G401.6 (cell line): ENCODE measurements around the gene ARHGAP26.
"Not testable (repeated sequence)": the region's sequence is repeated elsewhere in the genome, so short reads cannot be mapped to it uniquely, and the experiment has no call there.

Experiments used
- FAIRE-seq: peaks from 2 replicates; lab custom pipeline; 2012; peaks lifted over from hg19 to GRCh38; lab: Jason Lieb, UNC

The ARHGAP26 gene

DNA sequence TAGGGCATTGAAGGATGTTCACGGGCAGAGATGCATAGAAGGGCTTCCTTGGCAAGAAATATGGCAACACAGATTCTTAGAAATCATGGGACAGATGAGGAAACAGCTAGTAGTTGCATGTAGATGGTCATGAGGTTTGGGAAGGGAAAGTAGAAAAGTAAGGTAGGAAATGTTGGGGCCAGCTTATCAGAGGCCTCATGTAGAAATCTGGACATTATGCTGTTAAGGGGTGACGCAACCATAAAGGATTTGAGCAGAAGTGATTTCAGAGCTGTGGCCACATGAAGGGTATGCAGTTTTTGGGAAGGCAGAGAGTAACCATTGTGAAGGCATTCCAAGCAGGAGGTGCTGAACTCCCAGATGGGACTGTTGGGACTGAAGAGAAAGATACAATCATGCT lies 224.0 kb downstream of the ARHGAP26 start:
- FAIRE-seq = no peak

DNA sequence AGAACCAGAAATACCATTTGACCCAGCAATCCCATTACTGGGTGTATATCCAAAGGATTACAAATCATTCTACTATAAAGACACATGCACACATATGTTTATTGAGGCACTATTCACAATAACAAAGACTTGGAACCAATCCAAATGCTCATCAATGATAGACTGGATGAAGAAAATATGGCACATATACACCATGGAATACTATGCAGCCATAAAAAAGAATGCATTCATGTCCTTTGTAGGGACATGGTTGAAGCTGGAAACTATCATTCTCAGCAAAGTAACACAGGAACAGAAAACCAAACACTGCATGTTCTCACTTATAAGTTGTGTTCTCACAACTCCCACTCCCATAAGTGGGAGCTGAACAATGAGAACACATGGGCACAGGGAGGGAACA lies 225.4 kb downstream of the ARHGAP26 start:
- FAIRE-seq = not testable (repeated sequence)

DNA sequence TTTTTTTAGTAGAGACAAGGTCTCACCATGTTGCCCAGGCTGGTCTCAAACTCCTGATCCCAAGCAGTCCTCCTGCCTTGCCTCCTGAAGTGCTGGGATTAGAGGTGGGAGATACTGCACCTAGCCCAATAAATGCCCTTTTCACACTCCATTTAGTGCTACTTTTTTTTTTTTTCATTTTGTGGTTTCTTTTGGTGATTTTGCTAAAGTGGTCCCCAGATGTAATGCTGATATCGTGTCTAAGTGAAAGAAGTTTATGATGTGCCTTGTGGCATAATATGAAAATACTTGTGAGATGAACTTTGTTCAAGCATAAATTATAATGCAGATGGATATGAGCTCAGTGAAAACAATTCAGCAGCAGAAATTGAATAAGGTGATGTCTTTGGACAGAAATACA lies 227.4 kb downstream of the ARHGAP26 start:
- no peak for FAIRE-seq

DNA sequence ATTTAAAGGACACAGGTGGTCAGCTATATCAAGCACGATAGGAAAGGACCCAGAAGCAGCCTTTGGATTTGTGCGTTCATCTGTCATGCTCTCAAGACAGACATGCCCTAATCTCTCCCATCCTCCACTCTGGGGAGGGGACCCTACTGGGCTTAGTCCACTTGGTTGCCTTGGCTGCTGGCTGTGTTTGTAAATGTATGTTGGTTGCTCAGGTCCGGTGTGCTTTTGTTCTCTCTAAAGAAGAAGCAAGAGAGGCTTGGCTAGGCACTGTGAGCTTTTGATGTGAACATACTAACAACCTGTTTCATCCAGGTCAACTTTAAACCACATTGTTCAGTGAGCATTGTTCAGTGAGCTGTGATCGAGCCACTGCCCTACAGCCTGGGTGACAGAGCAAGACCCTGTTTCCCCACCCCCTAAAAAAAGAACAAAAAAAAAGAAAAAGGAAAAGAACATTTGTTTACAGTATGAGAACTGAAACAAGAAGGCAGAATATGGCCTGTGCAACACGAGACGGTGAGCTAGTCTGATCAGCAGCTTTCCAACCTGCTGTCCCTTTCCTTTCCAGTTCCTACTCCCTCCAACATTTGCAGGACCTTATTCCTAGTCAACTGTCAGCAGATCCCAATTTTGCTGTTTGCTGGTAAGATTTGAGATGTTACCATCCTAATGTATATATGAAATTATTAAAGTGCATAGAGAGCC lies 228.3 kb downstream of the ARHGAP26 start:
- no peak for FAIRE-seq

DNA sequence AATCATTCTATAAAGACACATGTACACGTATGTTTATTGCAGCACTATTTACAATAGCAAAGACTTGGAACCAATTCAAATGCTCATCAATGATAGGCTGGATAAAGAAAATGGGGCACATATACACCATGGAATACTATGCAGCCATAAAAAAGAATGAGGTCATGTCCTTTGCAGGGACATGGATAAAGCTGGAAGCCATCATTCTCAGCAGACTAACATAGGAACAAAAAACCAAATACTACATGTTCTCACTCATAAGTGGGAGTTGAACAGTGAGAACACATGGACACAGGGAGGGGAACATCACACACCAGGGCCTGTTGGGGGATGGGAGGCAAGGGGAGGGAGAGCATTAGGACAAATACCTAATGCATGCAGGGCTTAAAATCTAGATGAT lies 230.4 kb downstream of the ARHGAP26 start:
- not testable (repeated sequence) for FAIRE-seq

DNA sequence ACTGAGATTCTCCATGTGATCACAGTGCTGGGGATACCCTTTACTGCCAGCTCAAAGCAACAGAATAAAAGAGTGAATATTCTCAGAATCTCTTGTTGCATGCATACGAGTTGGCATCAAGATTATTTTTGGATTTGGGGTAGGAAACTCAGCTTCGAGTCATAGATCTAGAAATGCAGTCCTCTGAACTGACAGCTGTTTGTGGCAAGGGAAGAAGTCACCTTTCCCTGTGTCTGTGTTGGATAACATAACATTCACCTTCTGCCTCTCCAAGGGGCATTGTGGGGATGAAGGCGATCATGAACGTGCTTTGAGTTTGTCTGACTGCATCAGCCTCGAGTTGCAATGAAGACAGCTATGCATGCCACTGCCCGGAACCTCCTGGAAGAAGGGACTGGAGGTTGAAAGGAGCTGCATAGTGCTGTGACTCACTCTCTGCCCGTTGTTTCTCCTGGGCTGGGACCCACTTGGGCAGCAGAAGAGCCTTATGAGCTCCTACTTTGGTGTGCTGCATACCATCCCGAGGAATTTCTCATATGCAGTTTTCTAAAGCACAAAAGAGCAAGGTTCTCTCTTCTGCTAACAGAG lies 231.7 kb downstream of the ARHGAP26 start:
- FAIRE-seq = no peak

DNA sequence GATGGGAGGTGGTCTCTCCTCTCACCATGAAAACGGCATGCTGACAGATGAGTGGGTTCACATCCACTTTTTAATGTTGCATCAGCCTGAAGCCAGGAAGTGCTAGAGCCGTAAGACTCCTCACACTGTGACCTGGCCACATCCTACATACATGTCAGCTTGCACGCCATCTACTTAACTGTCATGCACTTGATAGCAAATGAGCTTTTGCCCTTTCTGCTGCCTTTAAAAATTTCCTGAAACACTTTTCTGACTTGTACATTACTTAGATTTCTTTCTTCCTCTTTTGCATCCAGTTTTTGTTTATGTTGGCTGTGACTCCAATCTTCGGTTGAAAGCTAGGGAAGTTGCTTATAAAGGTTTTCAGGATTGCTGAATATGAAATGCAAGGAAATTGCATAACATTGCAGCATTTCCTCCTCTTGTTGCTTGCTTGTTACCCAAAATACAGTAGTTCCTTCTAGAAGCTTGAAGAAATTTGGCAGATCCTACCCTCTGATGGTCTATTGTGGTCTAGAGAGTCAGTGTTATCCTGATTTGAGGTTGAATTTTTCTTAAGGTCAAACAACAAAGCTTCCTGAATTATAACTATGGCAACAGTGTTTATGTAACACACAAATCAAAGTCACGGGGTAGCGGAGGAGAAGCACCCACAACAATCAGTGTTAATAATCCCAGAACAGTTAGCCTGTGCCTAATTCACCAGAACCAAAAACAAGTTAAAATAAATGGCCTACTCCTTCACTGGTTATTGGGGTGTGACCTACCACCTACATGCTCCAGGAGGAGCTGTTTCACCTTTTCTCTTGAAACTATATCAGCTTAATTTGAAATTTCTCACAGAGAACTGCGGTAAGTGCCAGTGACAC lies 232.5 kb downstream of the ARHGAP26 start:
- no peak for FAIRE-seq

DNA sequence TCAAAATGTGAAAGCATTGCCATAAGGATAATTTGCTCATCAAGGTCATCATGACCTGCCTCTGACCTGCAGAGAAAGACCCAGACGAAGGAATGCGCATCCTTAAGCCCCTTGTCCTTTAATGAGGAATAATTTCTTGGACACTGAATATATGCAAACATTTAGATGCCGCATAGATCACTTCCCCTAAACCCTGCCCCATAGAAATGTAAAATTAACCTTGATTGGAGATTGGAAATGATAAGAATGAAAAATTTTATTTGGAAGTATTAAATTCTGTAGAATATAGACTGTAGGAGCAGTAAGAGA lies 233.1 kb downstream of the ARHGAP26 start:
- no peak for FAIRE-seq

DNA sequence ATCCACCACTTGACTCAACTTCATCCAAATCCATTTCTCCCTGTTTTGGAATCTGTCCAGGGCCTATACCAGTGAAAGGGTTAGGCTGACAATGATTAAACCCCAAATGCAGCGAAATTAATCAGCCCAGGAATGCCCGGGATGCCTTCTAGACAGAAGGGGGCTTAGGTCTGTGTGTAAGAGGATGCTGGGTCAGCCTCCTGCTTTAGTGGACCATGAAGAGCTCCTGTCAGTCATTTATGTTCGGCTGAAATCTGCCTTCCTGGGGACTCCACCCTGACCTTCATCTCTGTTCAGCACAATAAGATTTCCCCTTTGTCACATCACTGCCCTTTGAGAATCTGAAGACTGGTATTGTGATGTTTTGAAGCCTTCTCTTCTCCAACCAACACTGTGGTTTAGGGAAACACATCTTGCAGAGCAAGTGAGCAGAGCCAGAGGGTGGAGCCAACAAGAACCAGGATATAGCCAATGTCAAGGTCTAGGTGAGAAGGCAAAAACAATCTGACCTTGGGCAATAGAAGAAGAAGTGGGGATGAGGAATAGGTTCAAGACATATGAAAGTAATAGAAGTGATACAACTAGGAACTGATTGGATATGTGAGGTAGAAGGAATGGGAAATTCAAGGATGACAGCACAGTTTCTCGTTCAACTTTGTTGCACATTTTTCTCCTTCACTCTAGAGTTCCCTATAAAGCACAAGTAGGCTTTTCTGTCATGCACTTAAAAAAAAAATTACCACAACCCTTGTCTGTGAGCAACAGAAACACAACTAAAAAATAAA lies 234.4 kb downstream of the ARHGAP26 start:
- FAIRE-seq = no peak

DNA sequence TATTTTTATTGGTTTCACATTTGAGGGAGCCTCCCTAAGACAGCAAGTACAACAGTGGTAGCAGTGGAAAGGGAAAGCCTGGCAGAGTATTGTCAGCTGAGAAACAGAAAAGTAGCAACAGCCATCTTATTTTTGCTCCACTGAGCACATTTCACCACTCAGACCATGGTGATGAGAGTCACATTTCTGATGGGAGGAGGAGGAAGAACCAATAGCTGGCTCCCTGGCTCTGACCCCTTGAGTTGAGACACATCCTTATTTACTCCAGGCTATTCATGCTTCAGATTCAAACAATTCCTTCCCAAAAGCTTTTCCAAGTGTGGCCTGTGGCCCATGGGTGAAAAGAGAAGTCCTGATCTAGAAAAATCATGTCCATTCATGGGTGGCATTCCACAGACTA lies 236.3 kb downstream of the ARHGAP26 start:
- FAIRE-seq = no peak

DNA sequence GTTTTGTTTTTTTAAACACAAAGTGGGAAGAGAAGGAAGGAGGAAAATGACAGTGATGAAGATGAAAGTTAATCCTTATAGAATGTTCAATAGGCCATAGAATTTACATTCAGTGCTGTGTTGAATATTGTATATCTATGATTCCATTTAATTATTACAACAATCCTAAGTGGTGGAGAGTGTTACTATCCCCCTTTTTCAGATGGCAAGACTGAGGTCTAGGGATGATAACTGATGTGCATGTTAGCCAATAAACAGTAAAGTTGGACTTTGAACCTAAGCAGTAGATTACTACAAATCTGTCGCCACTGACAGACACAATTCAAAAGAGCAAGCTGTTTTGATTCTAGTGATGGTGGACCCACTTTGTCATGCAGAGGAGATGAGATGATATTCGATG lies 237.9 kb downstream of the ARHGAP26 start:
- FAIRE-seq = no peak

DNA sequence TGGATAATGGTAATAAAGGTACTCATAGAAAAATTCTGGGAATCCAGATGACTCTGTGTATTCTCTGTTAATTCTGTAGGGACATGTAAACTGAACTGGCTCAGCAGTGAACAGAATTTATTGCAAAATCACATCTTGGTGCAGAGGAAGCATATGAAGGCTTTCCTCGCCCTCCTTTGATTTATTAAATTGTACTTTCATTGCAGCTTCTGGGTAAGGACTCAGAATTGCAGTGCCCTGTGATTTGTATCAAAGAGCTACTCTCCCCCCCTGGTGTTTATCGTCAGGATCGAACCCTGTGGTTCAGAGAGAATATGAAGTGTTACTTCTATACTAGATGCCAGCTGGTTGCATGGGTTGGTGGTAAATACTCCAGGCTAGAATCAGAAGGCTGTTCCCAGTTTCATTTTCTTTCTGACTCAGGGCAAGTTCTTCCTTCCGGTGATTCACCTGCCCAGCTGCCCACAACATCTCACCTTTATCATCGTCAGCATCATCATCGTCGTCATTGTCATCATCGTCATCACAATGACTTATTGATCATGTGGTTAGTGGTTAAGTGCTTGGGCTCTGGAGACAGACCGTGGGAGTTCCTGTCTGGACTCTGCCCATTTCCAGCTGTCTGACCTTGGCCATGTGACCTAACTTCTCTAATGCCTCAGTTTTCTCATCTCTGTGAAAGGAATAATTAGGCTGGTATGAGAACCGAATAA lies 238.8 kb downstream of the ARHGAP26 start:
- FAIRE-seq = no peak

DNA sequence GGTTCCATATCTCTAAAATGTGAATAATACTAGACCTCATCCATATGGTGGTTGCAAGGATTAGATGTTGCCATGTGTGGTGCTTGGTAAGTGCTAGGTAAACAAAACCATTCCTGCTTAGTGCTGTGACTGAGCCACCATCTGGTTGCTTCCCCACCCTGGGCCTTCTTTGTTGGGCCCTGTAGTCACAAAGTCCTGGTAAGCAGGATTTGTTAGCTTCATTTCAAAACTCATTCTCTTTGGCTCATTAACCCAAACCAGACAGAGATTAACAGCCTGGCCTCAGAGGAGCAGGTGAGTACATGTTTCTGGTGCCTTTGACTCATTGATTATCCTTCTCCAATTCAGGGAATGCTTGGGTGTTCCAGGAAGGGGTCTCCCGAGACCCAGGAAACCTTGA lies 240.2 kb downstream of the ARHGAP26 start:
- no peak for FAIRE-seq

DNA sequence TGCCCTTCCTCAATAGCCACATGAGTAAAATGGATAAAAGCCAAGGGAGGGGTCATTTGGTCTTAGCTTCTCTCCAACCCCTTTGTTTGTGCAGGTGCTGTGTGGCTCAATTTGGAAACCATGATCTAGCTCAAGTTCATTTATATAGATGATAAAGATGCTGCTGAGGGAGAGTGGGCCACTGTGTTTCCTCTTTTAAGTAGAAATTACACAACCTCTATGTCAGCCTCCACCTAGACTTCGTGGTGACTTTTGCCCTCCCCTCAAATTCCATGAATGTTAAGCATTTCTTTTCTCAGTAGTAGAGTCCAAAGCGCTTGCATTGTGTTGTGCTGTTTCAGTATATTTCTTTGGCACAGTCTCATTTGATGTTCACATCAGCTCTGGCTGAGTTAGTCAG lies 241.4 kb downstream of the ARHGAP26 start:
- FAIRE-seq = no peak

DNA sequence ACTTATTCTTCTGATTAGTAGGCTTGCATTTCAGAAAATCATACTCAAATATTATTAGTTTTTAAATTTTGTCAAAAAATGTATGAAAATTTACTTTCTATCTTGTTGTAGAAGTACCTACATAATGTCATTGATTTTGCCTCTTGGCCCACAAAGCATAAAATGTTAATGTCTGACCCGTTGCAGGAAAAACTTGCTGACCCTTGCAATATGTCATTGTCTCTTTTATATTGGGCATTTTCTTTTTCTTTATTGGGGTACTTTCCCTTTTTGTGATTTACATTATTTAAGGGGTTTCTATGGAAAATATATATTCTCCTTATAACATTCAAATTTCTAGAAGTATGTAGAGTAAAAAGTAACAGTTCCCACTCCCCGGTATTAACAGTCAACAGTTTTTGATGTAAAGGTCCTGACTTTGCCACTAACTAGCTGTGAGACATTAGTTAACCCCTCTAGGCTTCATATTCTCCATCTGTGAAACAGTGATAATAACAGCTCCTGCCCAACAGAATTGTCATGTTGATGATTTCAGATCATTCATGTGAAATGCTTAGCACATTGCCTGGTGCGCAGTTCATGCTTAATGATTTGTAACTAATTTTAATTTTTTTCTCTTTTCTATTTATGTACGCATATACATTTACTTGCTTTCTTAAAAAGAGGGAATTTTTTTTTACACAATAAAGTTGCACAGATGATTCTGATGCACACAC lies 243.2 kb downstream of the ARHGAP26 start:
- FAIRE-seq = no peak

DNA sequence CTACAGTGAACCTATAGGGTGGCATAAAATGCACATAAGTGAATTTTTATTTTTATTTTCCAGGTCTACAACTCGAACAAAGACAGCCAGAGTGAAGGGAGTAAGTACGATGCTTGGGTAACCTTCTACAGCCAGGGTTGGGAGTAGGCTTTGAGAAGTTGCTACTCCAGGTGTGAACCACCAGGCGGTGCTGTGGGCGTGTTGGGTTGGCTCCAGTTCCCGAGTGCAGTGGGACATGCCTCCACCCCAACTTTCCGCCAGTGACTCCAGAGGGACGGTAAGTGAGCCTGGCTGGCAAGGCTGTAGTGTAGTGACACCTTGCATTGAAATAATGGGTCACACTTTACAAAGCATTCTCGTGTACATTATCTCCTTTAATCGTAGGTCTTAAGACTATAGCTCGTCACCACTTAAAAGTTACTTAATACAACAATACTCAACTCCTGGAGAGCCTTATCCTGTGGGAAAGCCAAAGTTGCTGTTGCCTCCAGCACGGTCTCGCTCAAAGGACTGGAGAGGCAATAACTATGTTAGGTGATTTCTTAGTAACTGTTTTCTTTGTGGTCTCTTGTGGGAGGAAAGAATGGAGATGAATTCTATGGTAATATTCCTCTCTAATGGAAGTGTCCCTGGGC lies 244.0 kb downstream of the ARHGAP26 start:
- no peak for FAIRE-seq

DNA sequence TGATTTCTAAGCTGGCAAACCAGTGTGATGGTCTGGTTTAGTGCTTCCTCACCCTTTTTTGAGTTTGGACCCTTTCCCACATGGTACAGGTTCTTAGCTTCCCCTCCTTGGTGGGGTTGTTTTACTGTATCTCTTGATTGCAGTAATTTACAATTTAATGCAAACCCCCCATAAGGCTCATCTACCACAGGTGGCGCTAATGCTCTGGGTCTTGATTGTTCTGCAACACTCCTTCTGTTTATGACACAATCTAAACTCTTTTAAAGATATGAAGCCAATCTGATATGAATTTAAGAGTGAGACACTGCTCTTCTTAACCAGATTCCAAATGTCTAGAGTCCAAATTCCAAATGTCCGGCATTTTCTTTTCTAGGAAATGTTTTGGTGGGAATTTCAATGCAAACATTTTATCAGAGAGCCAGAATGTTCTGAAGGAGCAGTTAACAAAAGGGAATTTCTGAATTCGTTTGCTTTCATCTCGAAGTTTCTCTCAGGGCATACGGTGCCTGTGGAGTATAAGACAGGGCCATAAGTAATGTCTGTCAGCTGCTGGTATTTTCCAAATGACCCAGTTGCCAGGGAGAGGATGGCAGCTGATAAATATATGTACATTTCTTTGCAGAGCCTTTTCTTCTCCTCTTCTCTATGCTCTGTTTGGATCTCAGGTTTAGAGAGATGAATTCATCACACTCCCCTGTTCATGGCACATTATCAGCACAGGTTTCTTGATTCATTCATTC lies 246.8 kb downstream of the ARHGAP26 start:
- no peak for FAIRE-seq

DNA sequence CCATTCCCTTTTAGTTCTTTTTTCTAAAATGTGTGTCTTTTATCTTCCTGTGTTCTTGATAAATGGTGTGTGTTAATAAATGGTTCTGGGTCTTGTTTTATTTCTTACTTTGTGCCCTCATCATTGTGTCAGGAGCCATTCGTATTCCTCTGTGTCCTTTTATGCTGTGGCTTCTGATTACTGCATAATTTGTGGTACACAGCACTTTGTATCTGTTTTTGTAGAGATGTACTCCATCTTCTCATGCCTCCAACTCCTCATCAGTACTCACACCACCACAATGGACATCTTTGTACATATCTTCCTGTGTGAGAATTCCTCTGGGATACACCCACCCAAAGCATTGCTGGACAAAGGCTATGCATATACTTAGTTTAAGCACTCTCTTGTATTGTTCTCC lies 247.4 kb downstream of the ARHGAP26 start:
- no peak for FAIRE-seq

DNA sequence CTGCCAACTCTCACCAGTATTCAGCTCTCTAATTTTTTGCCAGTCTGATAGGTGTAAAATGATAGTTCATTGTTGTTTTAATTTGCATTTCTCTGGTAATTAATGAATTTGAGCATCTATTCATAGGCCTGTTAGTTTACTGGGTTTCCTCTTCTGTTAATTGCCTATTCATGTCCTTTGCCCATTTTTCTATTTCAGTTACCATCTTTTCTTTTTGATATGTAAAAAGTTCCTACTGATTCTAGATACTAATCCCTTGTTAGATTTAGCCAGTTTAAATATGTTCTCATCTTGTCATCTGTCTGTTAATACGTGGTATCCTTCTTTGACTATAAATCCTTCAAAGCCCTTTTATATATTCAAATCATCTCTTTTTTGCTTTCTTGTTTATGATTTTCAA lies 247.8 kb downstream of the ARHGAP26 start:
- no peak for FAIRE-seq

DNA sequence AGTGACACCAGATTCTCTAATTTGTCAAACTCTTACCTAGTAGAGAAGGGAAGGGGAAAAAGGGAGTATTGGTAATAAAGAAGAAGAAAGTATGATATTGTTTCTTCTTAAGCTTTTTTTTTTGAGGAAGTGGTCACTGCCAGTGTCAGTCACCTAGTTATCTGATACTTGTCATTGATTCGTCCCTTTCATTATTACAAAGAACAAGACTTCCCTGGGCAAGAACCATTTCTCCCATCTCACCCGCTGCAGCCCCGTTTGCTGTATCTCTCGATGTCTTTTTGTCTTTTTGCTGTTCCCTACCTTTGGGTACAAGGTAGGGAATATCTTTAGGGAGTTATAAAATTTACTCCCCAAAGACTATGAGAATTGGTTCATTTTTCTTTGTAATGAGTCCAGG lies 249.0 kb downstream of the ARHGAP26 start:
- FAIRE-seq = no peak
